ENCODE results near the gene NCL. TPM values are rescaled to one million over a fixed set of nuclear protein-coding genes. Genes with fewer than 3 reads are reported as not detected.

Gene NCL
- total RNA-seq, 1 donor from 2014 or later, result 141 TPM

DNA sequence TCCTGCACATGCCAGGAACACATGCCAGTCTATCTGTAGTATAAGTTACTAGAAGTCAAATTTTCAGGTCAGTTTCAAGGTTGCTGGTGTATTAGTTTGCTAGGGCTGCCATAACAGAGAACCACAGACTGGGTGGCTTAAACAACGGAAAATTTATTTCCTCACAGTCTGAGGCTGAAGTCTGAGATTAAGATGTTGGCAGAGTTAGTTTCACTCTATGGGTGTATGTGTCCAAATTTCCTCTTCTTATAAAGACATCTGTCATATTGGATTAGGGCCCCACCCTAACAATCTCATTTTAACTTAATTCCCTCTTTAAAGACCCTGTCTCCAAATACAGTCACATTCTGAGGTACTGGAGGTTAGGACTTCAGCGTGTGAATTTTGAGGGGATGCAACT is 42.2 kb downstream of the NCL start:
- H3K4me3 ChIP-seq (ENCODE audit: low read depth, low read length), result no peak overlapping the region
- TF ChIP-seq CTCF (conservative IDR thresholded peaks at IDR 0.05; ENCODE audit: low read depth, low read length), result no peak
- no peak for DNase-seq (ENCODE audit: low read depth)

GRCh38 chr2:231421051-231421580 is 43.2 kb downstream of the NCL start:
- H3K4me3 ChIP-seq (ENCODE audit: low read depth, low read length), result no peak overlapping the region
- no peak for TF ChIP-seq CTCF (conservative IDR thresholded peaks at IDR 0.05; ENCODE audit: low read depth, low read length)
- DNase-seq (ENCODE audit: low read depth), result no peak

DNA sequence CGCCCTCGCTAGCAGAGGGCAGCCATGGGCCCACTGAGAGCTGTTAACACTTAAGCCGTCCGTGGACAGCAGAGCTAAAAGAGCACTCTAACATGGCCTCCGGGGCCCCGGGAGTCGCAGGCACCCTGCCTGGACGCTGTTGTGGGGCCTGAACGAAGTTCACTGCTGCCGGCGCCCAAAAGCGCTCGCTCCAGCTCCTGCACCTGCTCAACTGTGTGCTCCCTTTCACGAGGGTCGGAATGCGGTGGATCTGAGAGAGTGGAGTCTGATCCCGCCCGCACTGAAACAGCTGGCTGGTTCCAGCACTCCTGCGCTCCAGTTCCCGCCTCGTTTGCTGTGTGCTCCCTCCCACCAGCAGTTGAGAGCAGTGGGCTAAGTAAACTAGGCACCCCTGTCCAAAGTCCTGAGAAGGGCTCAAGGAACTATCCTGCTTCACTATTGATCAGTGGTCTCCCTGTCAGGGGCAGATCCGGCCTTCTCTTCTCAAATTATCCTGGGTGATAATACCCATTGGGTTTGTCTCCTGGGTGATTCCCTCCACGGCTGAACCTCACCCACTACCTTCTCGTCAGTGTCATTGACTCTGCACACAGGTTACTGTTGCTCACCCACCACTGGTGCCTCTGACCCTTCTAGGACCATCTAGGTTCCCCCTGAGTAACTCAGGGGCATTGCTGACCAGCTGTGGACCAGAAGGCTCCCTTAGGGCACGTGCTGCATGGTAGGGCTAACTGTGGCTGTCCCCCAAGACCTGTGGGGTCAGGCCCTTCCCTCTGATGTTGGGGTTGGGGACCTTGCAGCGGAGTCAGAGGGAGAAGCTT is 45.3 kb downstream of the NCL start:
- no peak for TF ChIP-seq CTCF (conservative IDR thresholded peaks at IDR 0.05; ENCODE audit: low read depth, low read length)
- DNase-seq (ENCODE audit: low read depth), result no peak
- H3K4me3 ChIP-seq (ENCODE audit: low read depth, low read length), result no peak overlapping the region

GRCh38 chr2:231415029-231415428 is 49.3 kb downstream of the NCL start:
- no peak for DNase-seq (ENCODE audit: low read depth)
- TF ChIP-seq CTCF (conservative IDR thresholded peaks at IDR 0.05; ENCODE audit: low read depth, low read length), result no peak
- H3K4me3 ChIP-seq (ENCODE audit: low read depth, low read length), result no peak overlapping the region

DNA sequence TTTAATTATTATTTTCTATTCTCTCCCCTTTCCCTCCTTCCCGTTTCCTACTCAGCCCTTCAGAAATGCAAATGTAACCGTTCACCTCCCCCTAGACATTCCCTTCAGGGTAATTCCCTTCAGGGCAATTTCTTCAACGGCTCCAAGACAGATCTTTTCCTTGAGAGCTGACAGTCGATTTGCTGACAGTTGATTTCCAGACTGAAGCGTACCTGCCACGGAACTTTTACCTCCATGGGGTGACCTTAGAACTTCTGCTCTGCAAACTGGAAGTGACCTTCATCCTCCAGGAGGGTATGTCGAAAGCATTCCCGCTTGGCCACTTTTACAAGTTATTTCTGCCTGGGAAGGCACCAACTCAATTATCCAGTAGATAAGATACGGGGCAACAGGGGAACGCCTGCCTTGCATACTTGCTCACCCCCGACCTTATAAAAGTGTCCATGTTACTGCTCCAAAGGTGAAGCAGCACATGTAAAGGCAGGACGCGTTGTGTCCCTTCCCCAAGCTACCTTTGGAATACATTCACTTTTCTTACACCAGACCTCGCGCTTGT is 50.3 kb downstream of the NCL start:
- no peak for TF ChIP-seq CTCF (conservative IDR thresholded peaks at IDR 0.05; ENCODE audit: low read depth, low read length)
- H3K4me3 ChIP-seq (ENCODE audit: low read depth, low read length), result no peak overlapping the region
- no peak for DNase-seq (ENCODE audit: low read depth)

GRCh38 chr2:231413456-231413855 is 50.8 kb downstream of the NCL start:
- no peak for DNase-seq (ENCODE audit: low read depth)
- no peak overlapping the region for H3K4me3 ChIP-seq (ENCODE audit: low read depth, low read length)
- no peak for TF ChIP-seq CTCF (conservative IDR thresholded peaks at IDR 0.05; ENCODE audit: low read depth, low read length)

Data from epithelial cell of proximal tubule (primary cell).